Ecto neural progenitor cell (in vitro differentiated cells): ENCODE results near the gene ACSS2.

Source experiments
- DNase-seq: peaks from one replicate; pipeline ENCODE4 v3.0.0-alpha.2; 2018; ENCODE audit warnings: low spot score

ACSS2 gene

DNA sequence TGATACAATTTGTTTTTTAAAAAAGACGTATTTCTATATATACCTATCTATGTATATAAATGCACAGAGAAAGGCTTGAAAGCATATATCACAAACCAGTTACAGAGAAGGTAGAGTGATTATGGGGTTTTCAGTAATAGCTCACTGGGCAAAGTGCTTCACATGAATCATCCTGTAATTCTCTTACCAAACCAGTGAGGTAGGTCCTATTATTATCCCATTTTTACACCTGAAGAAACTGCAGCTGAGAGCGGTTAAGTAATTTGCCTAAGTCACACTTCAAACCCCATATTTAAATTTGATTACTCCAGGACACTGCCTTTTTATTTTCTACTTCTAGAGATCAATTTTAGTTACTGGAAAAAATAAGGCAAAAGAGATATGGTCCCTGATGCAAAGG, 74.8 kb downstream of the ACSS2 start:
- DNase-seq, result no peak

DNA sequence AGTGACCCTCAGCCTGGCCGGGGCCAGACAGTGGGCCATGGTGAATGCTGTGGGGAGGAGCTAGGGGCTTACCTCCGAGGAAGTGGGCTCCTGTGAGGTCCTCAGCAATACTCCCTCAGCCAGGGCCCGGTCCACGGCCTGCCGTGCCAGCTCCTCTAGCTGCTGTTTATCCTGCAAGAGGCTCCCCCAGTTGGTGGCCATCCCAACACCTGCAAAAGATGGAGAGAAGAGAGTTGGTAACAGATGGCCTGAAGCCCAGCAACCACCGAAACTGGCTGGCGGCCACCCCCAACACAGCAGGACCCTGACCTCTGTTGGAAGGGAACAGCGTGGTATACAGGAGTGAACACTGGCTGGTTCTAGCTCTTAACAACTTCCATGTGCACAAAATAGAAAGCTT, 75.2 kb downstream of the ACSS2 start:
- DNase-seq, result no peak

DNA sequence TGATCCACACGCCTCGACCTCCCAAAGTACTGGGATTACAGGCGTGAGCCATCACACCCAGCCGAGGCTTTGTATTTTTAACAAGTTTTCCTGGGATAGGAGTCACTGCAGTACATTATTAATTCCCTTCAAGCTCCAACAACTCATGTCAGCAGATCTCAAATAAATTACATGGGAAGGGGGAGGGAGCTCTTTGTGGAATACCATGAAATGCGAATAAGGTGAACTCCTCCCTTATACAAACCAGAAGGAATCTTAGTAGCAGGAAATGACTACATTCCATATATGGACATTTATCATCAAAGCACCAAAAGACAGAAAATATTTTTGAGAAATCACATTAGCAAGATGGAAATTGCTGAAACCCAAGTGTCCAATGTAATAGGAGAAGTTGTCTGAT, 76.3 kb downstream of the ACSS2 start:
- DNase-seq, result no peak

DNA sequence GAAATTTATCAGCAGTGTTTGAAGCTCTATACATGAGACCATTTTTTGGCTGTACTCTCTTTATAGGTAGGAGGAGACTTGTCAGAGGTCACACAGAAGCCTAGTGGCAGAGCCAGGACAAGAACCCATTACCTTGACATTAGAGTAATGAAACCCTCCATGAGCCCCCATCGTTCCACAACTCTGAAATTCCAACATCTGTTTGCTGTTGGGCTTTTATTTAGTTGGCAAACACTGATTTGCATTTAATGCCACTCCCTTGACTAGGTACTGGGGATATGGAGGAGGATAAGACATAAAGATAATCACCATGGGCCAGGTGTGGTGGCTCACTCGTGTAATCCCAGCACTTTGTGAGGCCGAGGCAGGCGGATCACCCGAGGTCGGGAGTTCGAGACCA, 77.5 kb downstream of the ACSS2 start:
- DNase-seq, result no peak

DNA sequence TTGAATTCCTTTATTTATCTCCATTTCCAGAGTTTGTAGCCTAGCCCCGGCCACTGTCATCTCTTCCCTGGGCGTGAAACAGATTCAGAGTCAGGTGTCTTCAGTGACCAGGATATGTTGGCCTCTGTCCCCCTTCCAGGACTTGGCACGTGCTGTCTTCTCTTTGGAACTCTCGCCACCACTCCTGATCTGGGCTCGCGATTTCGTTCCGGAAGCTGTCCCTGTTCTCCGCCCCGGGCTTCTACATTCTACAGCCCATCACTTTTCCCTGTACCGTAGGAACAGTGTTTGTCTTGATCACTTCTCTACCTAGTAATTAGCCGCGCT, 78.5 kb downstream of the ACSS2 start:
- DNase-seq, result no peak

DNA sequence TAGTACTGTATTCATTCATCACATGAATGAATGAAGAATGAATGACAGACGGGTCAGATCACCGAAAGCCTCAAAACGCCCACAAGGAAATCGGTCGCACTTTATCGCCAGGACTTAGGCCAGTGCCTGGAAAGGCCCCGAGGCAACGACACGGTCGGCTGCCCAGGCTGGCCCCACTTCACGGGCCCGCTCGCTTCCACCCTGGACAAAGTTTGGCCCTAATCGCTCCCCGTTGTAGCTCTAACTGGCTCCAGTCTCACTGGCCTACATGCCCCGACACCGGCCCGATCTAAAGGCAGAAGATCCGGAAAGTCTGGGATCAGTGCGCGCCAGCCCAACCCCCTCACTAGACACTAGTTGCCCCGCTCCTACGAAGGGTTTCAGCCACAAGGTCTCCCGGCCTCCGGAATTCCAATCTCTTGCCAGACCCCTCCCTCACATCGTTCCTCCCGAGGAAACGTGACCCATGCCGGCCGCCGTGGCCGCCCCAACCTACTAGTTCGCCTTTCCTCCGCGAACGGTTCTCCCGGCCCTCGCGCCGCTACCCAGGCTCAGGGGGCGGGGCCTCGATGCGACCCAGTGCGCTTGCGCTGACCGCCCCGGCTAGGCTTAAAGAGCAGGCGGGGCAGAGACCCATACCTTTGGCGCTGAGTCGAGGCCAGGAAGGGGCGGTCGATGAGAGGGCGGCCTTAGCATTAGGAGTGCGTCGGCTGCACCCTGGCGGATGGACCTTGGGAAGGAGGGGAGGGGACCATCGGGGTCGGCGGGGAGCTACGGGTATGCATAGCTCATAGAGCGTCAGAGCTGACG, 79.0 kb downstream of the ACSS2 start, which contains the start of the genes GSS and MYH7B:
GSS (minus strand) TSS at position 576 of the 810 bp plus-strand sequence. CDS start 3,954 bp downstream, outside the sequence.
MYH7B (plus strand) TSS at position 638 of the 810 bp plus-strand sequence. CDS start 22,138 bp downstream, outside the sequence.
- DNase-seq, result peak; percentile 99

DNA sequence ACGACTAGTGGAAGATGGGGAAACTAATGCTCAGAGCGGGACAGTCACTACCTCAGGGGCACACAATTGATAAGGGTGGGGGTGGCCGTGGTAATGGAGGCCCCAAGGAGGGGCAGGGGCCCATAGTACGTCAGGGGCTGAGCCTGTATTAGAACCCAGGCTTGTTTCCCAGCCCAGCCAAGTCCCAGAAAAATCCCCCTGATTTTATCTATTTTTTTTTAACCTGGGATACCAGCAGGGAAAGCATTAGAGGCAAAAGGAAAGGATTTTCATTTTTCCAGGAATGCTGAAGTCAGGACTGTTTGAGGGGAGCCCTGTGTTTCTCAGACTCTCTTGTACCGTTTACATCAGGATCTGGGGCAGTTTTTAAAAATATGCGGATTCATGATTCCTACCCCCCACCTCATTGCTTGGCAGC, 79.6 kb downstream of the ACSS2 start:
- no peak for DNase-seq

DNA sequence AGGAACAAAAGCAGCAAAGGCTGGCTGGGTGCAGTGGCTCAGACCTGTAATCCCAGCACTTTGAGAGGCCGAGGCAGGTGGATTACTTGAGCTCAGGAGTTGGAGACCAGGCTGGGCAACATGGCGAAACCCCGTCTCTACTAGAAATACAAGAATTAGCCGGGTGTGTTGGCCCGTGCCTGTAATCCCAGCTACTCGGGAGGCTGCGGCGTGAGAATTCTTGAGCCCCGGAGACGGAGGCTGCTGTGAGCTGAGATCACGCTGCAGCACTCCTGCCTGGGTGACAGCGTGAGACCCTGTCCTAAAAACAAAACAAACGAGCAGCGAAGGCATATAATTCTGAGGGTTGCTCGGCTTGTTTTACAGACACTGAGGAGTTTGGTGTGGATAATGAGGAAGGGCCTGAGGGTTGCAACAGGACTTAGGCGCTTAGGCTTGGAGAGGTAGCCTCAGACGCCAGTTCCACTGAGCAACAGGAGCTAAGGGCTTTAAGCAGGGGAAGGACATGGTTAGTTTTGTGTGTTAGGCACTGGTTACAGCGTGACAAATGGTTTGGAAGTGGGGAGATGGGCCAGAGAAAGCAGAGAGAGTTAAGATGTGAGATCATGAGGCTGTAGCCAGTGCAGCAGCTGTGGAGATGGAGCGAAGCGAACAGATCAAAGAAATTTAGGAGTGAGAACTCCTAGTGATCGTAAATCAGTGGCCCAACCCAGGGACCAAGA, 80.5 kb downstream of the ACSS2 start:
- DNase-seq, result no peak

DNA sequence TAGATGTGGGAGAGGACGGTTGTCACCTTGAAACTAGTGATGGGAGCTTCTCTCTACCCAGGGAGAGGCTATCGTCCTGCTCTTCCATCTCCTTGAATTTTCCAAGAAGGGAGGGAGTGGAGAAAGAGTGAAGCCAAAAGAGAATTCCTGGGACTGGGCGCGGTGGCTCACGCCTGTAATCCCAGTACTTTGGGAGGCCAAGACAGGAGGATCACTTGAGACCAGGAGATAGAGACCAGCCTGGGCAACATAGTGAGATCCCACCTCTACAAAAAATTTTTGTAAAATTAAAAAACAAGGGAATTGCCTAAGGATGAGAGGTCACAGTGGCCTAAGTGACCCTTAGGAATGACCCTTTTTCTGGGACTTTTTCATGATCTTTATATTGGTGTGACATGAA, 88.1 kb downstream of the ACSS2 start:
- DNase-seq, result no peak

DNA sequence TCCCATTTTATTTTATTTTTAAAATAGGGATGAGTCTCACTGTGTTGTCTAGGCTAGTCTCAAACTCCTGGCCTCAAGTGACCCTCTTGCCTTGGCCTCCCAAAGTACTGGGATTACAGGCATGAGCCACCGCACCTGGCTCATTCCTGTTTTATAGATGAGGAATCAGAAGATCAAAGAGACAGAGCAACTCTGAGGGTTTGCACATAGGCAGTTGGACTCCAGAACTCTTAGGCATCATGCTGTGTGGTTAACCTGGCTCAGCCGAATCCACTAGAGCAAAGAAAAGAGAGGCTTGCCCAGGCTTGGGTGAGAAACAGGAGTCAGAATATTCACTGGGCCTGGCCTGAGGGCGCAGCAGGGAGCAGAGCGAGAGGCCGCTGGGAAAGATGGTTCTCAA, 88.6 kb downstream of the ACSS2 start:
- no peak for DNase-seq

DNA sequence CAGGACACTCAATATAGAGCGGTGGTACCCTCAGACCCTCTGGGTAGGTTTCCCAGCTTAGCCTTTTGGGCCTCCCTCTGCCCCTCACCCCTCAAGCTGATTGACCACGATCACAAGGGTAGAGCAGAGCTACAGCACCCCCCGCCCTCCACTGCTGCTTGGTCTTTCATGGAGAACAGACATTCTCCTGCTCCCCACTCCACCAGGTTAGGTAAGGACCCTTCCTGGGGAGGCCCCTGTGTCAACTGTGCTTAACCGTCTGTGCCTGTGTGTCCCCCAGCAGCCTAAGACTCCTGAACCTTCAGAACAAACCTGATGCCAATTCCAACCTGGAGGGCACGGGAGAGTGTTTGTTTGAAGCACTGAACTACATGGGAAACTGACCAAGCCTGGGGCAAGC, 91.0 kb downstream of the ACSS2 start:
- DNase-seq, result no peak

DNA sequence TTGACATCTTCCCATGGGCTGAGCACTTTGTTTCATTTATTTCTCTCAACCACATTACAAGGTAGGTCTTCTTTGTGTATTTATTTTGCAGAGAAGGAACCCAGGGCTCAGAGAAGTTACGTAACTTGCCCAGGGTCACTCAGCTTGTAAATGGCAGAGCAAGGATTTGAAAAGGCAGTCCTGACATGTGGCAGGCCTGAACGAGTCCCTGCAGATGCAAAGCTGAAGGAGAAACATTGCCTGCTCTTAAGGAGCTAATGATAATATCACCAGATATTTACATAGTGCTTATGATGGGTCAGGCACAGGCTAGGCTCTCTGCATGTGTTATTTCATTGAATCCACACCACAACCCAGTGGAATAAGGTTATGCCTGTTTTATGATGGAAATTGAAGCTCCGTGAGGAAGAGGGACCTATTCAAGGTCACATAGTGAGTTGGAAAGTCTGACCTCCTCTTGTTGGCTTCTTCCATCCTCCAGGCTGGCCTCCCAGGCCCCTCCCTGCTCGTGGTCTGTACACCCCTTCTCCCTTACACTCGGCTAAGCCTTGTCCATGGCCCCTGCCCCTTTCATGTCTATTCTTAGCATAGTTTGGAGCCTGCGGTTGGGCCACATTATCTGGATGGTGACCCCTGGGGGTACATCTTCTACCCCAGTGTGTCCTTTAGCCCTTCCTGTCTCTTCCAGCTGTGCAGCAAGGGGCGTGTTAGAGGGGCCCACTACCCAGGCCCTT, 91.8 kb downstream of the ACSS2 start:
- no peak for DNase-seq

DNA sequence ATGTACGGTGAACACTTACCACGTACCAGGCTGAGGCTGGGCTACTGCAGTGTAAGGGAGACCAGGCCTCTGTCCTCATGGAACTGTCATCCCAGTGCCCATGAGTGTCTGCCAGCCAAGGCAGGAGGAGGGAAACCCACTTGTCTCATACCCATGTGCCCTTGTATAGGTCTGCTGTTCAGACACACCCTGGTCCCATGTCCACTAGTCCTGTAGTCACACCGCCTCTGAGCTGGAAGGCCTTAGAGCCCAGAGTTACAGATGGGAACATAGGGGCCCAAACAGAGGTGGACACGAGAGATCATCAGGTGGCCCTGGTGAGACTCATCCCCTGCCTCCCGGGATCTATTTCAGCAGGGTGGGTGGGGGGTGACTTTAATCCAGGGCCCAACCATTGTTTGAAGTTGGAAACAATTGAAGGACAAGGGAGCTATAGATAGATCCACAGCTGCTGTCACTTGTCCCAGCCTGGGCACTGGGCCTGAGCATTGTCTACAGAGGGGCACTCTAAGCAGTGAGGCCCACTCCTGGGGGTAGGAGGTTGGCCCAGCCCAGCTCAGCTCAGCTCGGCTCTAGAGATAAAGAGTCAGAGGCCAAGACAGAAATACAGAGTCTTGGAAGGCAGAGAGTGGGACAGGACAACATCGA, 93.9 kb downstream of the ACSS2 start:
- DNase-seq, result no peak

DNA sequence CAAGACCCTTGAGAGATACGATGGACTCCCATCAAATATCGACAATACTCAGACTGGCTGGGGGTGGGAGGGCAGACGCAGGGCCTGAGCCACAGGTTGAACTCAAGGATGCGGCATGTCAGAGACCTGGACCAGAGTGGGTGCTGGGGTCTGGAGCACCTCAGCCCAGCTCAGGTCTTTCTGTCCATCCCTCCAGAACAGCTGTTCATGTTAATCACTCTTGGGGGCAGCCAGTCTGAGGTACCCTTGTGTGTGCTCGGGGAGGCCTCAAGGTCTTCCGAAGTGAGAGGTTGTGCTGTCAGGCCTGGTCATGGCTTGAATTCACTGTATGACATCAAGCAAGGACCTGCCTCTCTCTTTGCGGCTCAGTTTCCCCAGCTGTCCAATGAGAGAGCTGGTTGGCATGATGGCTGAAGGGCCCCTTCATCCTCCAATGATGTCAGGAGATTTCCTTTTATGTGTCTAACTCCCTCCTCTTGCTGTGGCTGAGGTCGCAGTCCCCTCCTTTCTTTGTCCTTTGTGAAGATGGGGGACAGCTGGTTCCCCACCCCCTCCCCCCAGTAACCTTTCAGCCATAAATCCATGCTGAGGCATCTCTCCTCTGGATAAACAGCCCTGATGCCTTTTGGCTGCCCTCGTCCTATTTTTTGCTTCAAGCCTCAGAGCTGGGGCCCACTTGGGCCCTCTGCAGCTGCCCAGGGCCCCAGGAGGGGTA, 94.6 kb downstream of the ACSS2 start:
- DNase-seq, result no peak

DNA sequence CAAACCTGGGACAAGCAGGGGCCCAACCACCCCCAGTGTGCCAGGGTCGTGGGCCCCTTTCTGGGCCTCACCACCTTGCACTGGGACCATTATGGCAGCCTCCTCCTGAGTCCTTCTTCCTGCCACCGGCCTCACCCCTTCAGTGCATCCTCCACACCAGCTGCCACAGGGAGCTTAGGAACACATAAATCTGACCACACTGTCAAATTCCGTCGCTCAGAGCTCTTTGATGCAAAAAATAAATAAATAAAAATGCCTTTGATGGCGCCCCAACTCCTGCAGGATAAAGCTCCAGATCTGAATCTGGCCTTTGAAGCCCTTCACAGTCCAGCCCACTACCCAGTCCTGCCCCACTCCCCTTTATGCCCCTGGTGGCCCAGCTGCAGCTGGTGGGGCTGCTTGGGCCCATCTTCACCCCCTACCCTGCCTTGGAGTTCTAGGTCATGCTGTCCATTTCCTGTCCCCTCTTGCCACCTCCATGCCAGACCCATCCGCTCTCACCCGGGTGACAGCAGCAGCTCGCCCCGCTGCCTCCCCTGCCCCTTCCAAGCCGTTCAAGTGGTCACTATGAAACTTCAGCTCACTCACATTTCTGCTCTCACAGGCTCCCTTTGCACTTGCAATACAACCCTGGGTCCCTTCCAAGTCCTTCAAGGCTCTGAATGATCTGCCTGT, 95.3 kb downstream of the ACSS2 start:
- DNase-seq, result no peak

DNA sequence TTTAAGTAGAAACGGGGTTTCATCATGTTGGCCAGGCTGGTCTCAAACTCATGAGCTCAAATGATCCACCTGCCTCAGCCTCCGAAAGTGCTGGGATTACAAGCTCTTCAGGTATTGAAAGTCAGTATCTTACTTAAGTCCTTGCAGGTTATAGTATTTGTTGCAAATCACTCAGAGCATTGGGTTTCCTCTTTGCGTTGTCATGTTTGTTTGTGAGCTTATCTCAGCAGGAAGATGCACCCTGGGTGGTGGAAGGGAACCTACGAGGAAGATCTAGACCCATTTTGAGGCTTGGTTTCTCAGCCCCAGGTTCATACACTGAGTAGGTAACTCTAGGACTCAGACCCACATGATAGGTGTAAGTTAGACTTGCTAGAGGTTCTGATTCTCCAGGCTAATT, 97.8 kb downstream of the ACSS2 start:
- DNase-seq, result no peak

DNA sequence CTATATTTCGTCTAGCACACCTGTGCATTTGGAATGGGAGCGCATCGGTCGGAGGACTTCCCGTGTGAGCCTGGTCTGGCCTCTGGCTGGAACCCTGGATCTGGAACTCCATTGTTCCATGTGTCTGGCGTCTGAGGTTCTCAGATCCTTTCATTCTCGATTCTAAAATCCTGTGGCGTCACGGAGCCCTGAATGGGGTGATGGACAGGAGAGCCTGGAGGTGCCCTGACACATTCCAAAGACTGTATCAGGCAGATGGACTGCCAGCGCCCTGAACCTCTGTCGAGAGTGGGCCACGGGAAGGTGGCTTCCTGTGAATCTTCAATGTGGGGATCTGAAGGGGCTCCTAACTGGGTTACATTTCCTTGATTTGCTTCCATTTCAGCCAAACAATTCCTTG, 99.9 kb downstream of the ACSS2 start:
- DNase-seq, result no peak
